Peyer's patch (tissue), 4 donors: ENCODE results near the gene ZNF627. TPM values are rescaled to one million over a fixed set of nuclear protein-coding genes. Genes with fewer than 3 reads are reported as not detected.
"Not testable (repeated sequence)": the region's sequence is repeated elsewhere in the genome, so short reads cannot be mapped to it uniquely, and the experiment has no call there.

Experiments
- DNase-seq, 3 donors: peaks; one replicate each; pipeline ENCODE4 v3.0.0-alpha.2; 2017 to 2019
- H3K27ac ChIP-seq, 4 donors: fragments of 200-600 bp; sonication (generic); one replicate each; pipeline ENCODE4 v1.5.1; 2016 to 2019
- H3K27me3 ChIP-seq, 2 donors: fragments of 200-600 bp; sonication (generic); one replicate each; pipeline ENCODE4 v1.5.1; 2019
- H3K36me3 ChIP-seq, 3 donors: fragments of 200-600 bp; sonication (generic); one replicate each; pipeline ENCODE4 v1.5.1; 2016 to 2019
- H3K4me1 ChIP-seq, 4 donors: fragments of 200-600 bp; sonication (generic); one replicate each; pipeline ENCODE4 v1.5.1; 2016 to 2019
- H3K4me3 ChIP-seq, 4 donors: fragments of 200-600 bp; sonication (generic); 1 replicate in 3 of 4; 2 replicates in 1 of 4; pipeline ENCODE4 v1.5.1; 2016 to 2019; ENCODE audit warnings: mild to moderate bottlenecking in 1 of 4
- H3K9me3 ChIP-seq, 4 donors: fragments of 200-600 bp; sonication (generic); one replicate each; pipeline ENCODE4 v1.5.1; 2016 to 2019; ENCODE audit warnings: mild to moderate bottlenecking in 1 of 4
- POLR2A ChIP-seq, 2 donors: fragments of 450-650 bp; IDR thresholded peaks; one replicate each; pipeline ENCODE4 v1.5.1; 2017; ENCODE audit warnings: antibody characterized with exemption in 2 of 2, mild to moderate bottlenecking in 2 of 2, moderate library complexity in 2 of 2
- total RNA-seq, 4 donors: library from RNA; depleted of rRNA; stranded (reverse); fragments of >200 nt; gene quantifications; one replicate each; pipeline ENCODE4 v1.1.0, GENCODE V29; 2016
- TF ChIP-seq, protein P1 (sequence below), 6 experiments: fragments of 450-650 bp in 4 of 6; fragments of 200-600 bp in 2 of 6; sonication (generic) in 1 of 6; IDR thresholded peaks; one replicate each; pipeline ENCODE4 v1.5.1; 2017 to 2019; ENCODE audit warnings: antibody characterized with exemption in 6 of 6, mild to moderate bottlenecking in 3 of 6, moderate library complexity in 1 of 6

Gene ZNF627
- total RNA-seq, 4 donors from 2014 or later = 4.4 to 10.7 (median 5.5) TPM

DNA sequence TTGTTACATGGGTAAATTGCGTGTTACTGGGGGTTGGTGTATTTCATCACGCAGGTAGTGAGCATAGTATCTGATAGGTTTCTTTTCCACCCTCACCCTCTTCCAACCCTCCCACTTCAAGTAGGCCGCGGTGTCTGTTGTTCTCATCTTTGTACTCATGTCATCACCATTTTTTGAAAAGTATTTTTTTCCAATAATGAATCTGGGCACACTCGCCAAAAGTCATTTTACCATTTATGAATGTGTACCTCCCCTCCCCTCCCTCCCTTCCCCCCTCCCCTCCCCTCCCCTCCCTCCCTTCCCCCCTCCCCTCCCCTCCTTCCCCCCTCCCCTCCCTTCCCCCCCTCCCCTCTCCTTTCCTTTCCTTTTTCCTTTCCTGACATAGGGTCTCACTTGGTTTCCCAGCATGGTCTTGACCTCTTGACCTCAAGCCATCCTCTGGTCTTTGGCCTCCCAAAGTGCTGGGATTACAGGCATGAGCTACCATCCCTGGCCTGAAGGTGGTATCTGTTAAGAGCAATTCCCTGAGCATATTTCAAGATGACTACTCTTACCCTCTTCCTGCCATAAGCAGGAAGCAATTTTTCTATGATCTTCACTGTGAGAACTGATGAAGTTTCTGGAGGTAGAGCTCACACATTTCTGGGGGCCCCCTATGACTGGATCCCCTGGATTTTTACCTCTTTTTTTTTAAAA, 15.7 kb downstream of the ZNF627 start:
- Histone ChIP-seq H3K36me3 (peaks cover 0 to 42% (median 4%) of the 10 kb centered on the region in 3 donors), H3K4me3 (no peak overlapping the region), H3K4me1 (no peaks in the 10 kb centered on the region), H3K27me3 (no peaks in the 10 kb centered on the region), H3K9me3 (peaks cover 0 to 22% (median 6%) of the 10 kb centered on the region in 4 donors), H3K27ac (no peak overlapping the region)
- TF ChIP-seq POLR2A (IDR thresholded peaks at IDR 0.05) = no peak
- TF ChIP-seq, protein P1, sequence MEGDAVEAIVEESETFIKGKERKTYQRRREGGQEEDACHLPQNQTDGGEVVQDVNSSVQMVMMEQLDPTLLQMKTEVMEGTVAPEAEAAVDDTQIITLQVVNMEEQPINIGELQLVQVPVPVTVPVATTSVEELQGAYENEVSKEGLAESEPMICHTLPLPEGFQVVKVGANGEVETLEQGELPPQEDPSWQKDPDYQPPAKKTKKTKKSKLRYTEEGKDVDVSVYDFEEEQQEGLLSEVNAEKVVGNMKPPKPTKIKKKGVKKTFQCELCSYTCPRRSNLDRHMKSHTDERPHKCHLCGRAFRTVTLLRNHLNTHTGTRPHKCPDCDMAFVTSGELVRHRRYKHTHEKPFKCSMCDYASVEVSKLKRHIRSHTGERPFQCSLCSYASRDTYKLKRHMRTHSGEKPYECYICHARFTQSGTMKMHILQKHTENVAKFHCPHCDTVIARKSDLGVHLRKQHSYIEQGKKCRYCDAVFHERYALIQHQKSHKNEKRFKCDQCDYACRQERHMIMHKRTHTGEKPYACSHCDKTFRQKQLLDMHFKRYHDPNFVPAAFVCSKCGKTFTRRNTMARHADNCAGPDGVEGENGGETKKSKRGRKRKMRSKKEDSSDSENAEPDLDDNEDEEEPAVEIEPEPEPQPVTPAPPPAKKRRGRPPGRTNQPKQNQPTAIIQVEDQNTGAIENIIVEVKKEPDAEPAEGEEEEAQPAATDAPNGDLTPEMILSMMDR (IDR thresholded peaks at IDR 0.05) = peak in 1 of 6 experiments; percentile 8
- no peak for DNase-seq

DNA sequence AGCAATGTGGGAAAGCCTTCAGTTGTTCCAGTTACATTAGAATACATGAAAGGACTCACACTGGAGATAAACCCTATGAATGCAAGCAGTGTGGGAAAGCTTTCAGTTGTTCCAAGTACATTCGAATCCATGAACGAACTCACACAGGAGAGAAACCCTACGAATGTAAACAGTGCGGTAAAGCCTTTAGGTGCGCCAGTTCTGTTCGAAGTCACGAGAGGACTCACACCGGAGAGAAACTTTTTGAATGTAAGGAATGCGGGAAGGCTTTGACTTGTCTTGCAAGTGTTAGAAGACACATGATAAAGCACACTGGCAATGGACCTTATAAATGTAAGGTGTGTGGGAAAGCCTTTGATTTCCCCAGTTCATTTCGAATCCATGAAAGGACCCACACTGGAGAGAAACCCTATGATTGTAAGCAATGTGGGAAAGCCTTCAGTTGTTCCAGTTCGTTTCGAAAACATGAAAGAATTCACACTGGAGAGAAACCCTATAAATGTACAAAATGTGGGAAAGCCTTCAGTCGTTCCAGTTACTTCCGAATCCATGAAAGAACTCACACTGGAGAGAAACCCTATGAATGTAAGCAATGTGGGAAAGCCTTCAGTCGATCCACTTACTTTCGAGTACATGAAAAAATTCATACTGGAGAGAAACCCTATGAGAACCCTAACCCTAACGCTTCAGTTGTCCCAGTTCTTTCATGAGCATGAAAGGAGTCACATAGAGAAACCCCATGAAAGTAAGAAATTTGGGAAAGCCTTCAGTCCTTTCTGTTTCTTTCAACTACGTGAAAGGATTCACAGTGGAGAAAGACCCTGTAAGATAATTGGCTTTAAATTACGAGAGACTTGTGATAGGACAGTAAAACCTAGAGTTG, 20.1 kb downstream of the ZNF627 start:
- peaks cover 0 to 69% (median 4%) of the 10 kb centered on the region in 3 donors for H3K36me3 ChIP-seq
- TF ChIP-seq, protein P1 (IDR thresholded peaks at IDR 0.05) = no peak
- TF ChIP-seq POLR2A (IDR thresholded peaks at IDR 0.05) = no peak

GRCh38 chr19:11620553-11620952, 23.3 kb downstream of the ZNF627 start:
- no peak for DNase-seq
- Histone ChIP-seq H3K4me3 (no peak overlapping the region), H3K36me3 (peaks cover 0 to 51% (median 4%) of the 10 kb centered on the region in 3 donors), H3K4me1 (peaks cover 3 to 12% (median 5%) of the 10 kb centered on the region in 4 donors), H3K9me3 (peaks cover 0 to 25% (median 9%) of the 10 kb centered on the region in 4 donors), H3K27me3 (no peaks in the 10 kb centered on the region), H3K27ac (no peak overlapping the region)
- TF ChIP-seq, protein P1 (IDR thresholded peaks at IDR 0.05) = no peak
- TF ChIP-seq POLR2A (IDR thresholded peaks at IDR 0.05) = no peak

More for the DNA sequence above, 20.1 kb downstream of the ZNF627 start:
- H3K4me1 ChIP-seq = no peaks in the 10 kb centered on the region
- peaks cover 0 to 25% (median 9%) of the 10 kb centered on the region in 4 donors for H3K9me3 ChIP-seq
- H3K27me3 ChIP-seq = no peaks in the 10 kb centered on the region
- no peak overlapping the region for H3K4me3 ChIP-seq
- H3K27ac ChIP-seq = no peak overlapping the region
- DNase-seq = no peak

DNA sequence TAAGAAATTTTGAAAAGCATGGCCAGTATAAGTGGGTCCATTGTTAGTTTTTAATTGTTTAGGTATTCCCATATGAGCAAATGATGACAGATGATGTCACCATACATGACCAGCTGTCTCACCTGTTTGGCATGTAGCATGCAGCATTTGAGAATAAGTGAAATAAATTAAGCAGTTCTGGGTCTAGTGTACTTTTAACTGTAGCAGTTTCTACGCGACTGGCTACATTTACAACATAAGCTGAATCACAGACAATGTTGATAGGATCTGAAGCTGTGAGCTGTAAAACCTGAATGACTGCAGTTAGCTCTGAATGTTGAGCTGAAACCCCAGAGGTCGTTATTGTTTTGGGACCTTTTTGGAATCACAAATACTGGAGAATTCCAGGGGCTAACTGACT, 25.1 kb downstream of the ZNF627 start:
- H3K27me3 ChIP-seq, DNase-seq, H3K27ac ChIP-seq, H3K4me3 ChIP-seq: not testable (repeated sequence)
- Histone ChIP-seq H3K9me3 (peaks cover 0 to 10% (median 4%) of the 10 kb centered on the region in 4 donors), H3K4me1 (peaks cover 3 to 12% (median 5%) of the 10 kb centered on the region in 4 donors), H3K36me3 (peaks cover 0 to 33% (median 0%) of the 10 kb centered on the region in 3 donors)

- Histone ChIP-seq H3K4me3 (peak overlapping the region in 1 of 4 donors; percentile 49), H3K27ac (peak overlapping the region in 1 of 4 donors; percentile 57)
- DNase-seq = no peak
Observed at GRCh38 chr19:11624069-11624463, 26.8 kb downstream of the ZNF627 start.

More at GRCh38 chr19:11624069-11624463, 26.8 kb downstream of the ZNF627 start:
- Histone ChIP-seq H3K9me3 (no peaks in the 10 kb centered on the region), H3K27me3 (no peaks in the 10 kb centered on the region), H3K36me3 (peaks cover 0 to 17% (median 0%) of the 10 kb centered on the region in 3 donors), H3K4me1 (peaks cover 3 to 12% (median 5%) of the 10 kb centered on the region in 4 donors)
- no peak for TF ChIP-seq POLR2A (IDR thresholded peaks at IDR 0.05)
- TF ChIP-seq, protein P1 (IDR thresholded peaks at IDR 0.05) = no peak
